NCI-H2107 treated with DMSO at 0.1 percent for 48 hours (cell line): ENCODE data around the gene ITGB1BP1.
"Not testable (repeated sequence)": the region's sequence is repeated elsewhere in the genome, so short reads cannot be mapped to it uniquely, and the experiment has no call there.

ENCODE experiments used
- DNase-seq: peaks from one replicate; lab custom pipeline; 2025; ENCODE audit not compliant: unreplicated experiment; lab: John Stamatoyannopoulos, UW

ITGB1BP1 gene

GRCh38 chr2:9401646-9402371, 21.5 kb downstream of the ITGB1BP1 start:
- no peak for DNase-seq

GRCh38 chr2:9401059-9401547, 22.2 kb downstream of the ITGB1BP1 start:
- no peak for DNase-seq

- DNase-seq: no peak
These were observed 22.9 kb downstream of the ITGB1BP1 start for GRCh38 chr2:9400268-9401058.

GRCh38 chr2:9398881-9399780, 24.2 kb downstream of the ITGB1BP1 start:
- no peak for DNase-seq

- not testable (repeated sequence) for DNase-seq
These were observed 25.1 kb downstream of the ITGB1BP1 start for GRCh38 chr2:9398251-9398650.

GRCh38 chr2:9397201-9397600, 26.1 kb downstream of the ITGB1BP1 start:
- no peak for DNase-seq

GRCh38 chr2:9394816-9395215, 28.5 kb downstream of the ITGB1BP1 start:
- DNase-seq: no peak

GRCh38 chr2:9392898-9393765, 30.2 kb downstream of the ITGB1BP1 start:
- DNase-seq: no peak

GRCh38 chr2:9391961-9392720, 31.2 kb downstream of the ITGB1BP1 start:
- no peak for DNase-seq

GRCh38 chr2:9390991-9391390, 32.3 kb downstream of the ITGB1BP1 start:
- no peak for DNase-seq

GRCh38 chr2:9390151-9390850, 33.0 kb downstream of the ITGB1BP1 start:
- DNase-seq: no peak

GRCh38 chr2:9388950-9389911, 34.1 kb downstream of the ITGB1BP1 start:
- no peak for DNase-seq

- DNase-seq: no peak
These were observed 35.1 kb downstream of the ITGB1BP1 start for GRCh38 chr2:9388199-9388681.

- DNase-seq: no peak
These were observed 37.5 kb downstream of the ITGB1BP1 start for GRCh38 chr2:9385841-9386240.

- no peak for DNase-seq
These were observed 38.8 kb downstream of the ITGB1BP1 start for GRCh38 chr2:9384521-9384920.

- DNase-seq: no peak
These were observed 40.6 kb downstream of the ITGB1BP1 start for GRCh38 chr2:9382604-9383235.
